ENCODE results near the gene CHDH. TPM values are rescaled to one million over a fixed set of nuclear protein-coding genes. Genes with fewer than 3 reads are reported as not detected.

Gene CHDH
- total RNA-seq, 4 donors from 2014 or later: 57.8 to 126 (median 94.2) TPM

GRCh38 chr3:53773611-53774368 lies 72.4 kb downstream of the CHDH start:
- H3K4me3 ChIP-seq: no peak overlapping the region

GRCh38 chr3:53773021-53773436 lies 73.2 kb downstream of the CHDH start:
- Histone ChIP-seq H3K36me3 (no peaks in the 10 kb centered on the region), H3K4me3 (no peak overlapping the region), H3K4me1 (no peaks in the 10 kb centered on the region), H3K27ac (no peak overlapping the region), H3K9me3 (no peaks in the 10 kb centered on the region), H3K27me3 (no peaks in the 10 kb centered on the region)
- TF ChIP-seq POLR2A (IDR thresholded peaks at IDR 0.05) (no peak), CTCF (IDR thresholded peaks at IDR 0.05) (no peak)
- DNase-seq: no peak

More at GRCh38 chr3:53773611-53774368, 72.4 kb downstream of the CHDH start:
- no peak for DNase-seq
- Histone ChIP-seq H3K27ac (no peak overlapping the region), H3K36me3 (no peaks in the 10 kb centered on the region), H3K27me3 (no peaks in the 10 kb centered on the region), H3K4me1 (no peaks in the 10 kb centered on the region), H3K9me3 (no peaks in the 10 kb centered on the region)
- TF ChIP-seq POLR2A (IDR thresholded peaks at IDR 0.05) (no peak), CTCF (IDR thresholded peaks at IDR 0.05) (no peak)

- no peak overlapping the region for H3K4me3 ChIP-seq
- H3K27ac ChIP-seq: no peak overlapping the region
- no peaks in the 10 kb centered on the region for H3K27me3 ChIP-seq
- TF ChIP-seq POLR2A (IDR thresholded peaks at IDR 0.05) (no peak), CTCF (IDR thresholded peaks at IDR 0.05) (no peak)
- H3K4me1 ChIP-seq: no peaks in the 10 kb centered on the region
- no peak for DNase-seq
- no peaks in the 10 kb centered on the region for H3K9me3 ChIP-seq
- no peaks in the 10 kb centered on the region for H3K36me3 ChIP-seq
Observed at GRCh38 chr3:53772562-53772961, 73.7 kb downstream of the CHDH start.

- Histone ChIP-seq H3K4me3 (no peak overlapping the region), H3K36me3 (no peaks in the 10 kb centered on the region), H3K9me3 (no peaks in the 10 kb centered on the region), H3K27ac (no peak overlapping the region), H3K4me1 (no peaks in the 10 kb centered on the region), H3K27me3 (no peaks in the 10 kb centered on the region)
- no peak for DNase-seq
- no peak for TF ChIP-seq POLR2A (IDR thresholded peaks at IDR 0.05)
- TF ChIP-seq CTCF (IDR thresholded peaks at IDR 0.05): no peak
Observed at GRCh38 chr3:53768478-53769459, 77.5 kb downstream of the CHDH start.

GRCh38 chr3:53766706-53767105 lies 79.5 kb downstream of the CHDH start:
- TF ChIP-seq POLR2A (IDR thresholded peaks at IDR 0.05) (no peak), CTCF (IDR thresholded peaks at IDR 0.05) (no peak)
- H3K27ac ChIP-seq: no peak overlapping the region
- H3K27me3 ChIP-seq: no peaks in the 10 kb centered on the region
- DNase-seq: no peak
- peaks cover 0 to 5% (median 0%) of the 10 kb centered on the region in 3 donors for H3K36me3 ChIP-seq
- no peak overlapping the region for H3K4me3 ChIP-seq
- no peaks in the 10 kb centered on the region for H3K9me3 ChIP-seq
- no peaks in the 10 kb centered on the region for H3K4me1 ChIP-seq
